Measurements from ENCODE around the gene PMIS2. TPM values are rescaled to one million over a fixed set of nuclear protein-coding genes. Genes with fewer than 3 reads are reported as not detected.

The PMIS2 gene
- total RNA-seq, 4 donors from 2014 or later, result not detected

DNA sequence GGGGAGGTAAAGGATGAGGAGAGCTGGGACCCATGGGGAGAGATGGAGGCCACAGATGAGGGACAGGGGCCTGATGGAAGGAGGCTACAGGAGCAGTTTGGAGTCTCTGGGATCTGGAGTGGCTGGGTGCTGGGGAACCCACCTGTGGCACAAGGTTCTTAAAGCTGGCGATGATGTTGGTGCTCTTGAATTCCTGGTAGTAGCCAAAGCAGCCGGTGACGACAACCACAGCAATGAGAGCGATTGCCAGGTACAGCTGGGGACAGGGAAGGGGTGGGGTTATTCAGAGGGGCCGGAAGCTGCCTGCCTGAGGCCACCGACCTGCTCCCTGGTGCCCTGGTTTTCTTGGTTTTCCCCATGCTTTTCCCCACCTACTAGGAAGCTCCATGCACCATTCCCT is 25.3 kb upstream of the PMIS2 start:
- H3K27me3 ChIP-seq, result no peaks in the 10 kb centered on the region
- no peaks in the 10 kb centered on the region for H3K36me3 ChIP-seq

DNA sequence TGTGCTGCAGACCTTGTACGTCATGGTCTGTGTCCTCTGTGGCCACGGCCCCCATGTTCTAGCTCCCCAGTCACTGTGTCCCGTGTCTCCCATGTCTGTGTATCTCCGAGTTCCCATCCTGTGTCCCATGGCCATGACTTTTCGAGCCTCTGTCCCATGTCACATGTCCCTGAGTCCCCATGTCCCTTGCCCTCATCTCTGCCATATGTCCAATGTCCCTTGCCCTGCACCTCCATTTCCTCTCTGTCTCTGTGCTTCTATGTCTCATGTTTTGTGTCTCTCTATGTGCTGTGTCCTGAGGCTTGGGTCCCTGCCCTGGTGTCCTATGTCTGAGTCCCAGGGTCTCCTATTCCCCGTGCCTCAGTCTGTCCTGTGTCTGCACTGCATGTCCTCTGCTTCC is 24.5 kb upstream of the PMIS2 start:
- no peak for DNase-seq
- H3K4me1 ChIP-seq, result peaks cover 0 to 12% (median 5%) of the 10 kb centered on the region in 4 donors
- no peak overlapping the region for H3K4me3 ChIP-seq
- no peak for TF ChIP-seq POLR2A (IDR thresholded peaks at IDR 0.05)
- TF ChIP-seq, protein P1, sequence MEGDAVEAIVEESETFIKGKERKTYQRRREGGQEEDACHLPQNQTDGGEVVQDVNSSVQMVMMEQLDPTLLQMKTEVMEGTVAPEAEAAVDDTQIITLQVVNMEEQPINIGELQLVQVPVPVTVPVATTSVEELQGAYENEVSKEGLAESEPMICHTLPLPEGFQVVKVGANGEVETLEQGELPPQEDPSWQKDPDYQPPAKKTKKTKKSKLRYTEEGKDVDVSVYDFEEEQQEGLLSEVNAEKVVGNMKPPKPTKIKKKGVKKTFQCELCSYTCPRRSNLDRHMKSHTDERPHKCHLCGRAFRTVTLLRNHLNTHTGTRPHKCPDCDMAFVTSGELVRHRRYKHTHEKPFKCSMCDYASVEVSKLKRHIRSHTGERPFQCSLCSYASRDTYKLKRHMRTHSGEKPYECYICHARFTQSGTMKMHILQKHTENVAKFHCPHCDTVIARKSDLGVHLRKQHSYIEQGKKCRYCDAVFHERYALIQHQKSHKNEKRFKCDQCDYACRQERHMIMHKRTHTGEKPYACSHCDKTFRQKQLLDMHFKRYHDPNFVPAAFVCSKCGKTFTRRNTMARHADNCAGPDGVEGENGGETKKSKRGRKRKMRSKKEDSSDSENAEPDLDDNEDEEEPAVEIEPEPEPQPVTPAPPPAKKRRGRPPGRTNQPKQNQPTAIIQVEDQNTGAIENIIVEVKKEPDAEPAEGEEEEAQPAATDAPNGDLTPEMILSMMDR (IDR thresholded peaks at IDR 0.05), result no peak
- H3K27ac ChIP-seq, result no peak overlapping the region
- no peaks in the 10 kb centered on the region for H3K27me3 ChIP-seq
- H3K9me3 ChIP-seq, result peaks cover 0 to 4% (median 0%) of the 10 kb centered on the region in 4 donors
- no peaks in the 10 kb centered on the region for H3K36me3 ChIP-seq

More for the DNA sequence above, 25.3 kb upstream of the PMIS2 start:
- no peak for TF ChIP-seq POLR2A (IDR thresholded peaks at IDR 0.05)
- TF ChIP-seq, protein P1 (IDR thresholded peaks at IDR 0.05), result no peak
- H3K4me3 ChIP-seq, result no peak overlapping the region
- no peak overlapping the region for H3K27ac ChIP-seq
- peaks cover 0 to 12% (median 5%) of the 10 kb centered on the region in 4 donors for H3K4me1 ChIP-seq
- no peak for DNase-seq
- peaks cover 0 to 4% (median 0%) of the 10 kb centered on the region in 4 donors for H3K9me3 ChIP-seq

GRCh38 chr19:35562336-35562735 is 23.6 kb upstream of the PMIS2 start:
- no peaks in the 10 kb centered on the region for H3K27me3 ChIP-seq
- peaks cover 0 to 4% (median 0%) of the 10 kb centered on the region in 4 donors for H3K9me3 ChIP-seq
- H3K4me3 ChIP-seq, result no peak overlapping the region
- no peak for TF ChIP-seq POLR2A (IDR thresholded peaks at IDR 0.05)
- TF ChIP-seq, protein P1 (IDR thresholded peaks at IDR 0.05), result no peak
- H3K36me3 ChIP-seq, result no peaks in the 10 kb centered on the region
- no peak overlapping the region for H3K27ac ChIP-seq
- H3K4me1 ChIP-seq, result peaks cover 0 to 12% (median 5%) of the 10 kb centered on the region in 4 donors
- DNase-seq, result no peak

DNA sequence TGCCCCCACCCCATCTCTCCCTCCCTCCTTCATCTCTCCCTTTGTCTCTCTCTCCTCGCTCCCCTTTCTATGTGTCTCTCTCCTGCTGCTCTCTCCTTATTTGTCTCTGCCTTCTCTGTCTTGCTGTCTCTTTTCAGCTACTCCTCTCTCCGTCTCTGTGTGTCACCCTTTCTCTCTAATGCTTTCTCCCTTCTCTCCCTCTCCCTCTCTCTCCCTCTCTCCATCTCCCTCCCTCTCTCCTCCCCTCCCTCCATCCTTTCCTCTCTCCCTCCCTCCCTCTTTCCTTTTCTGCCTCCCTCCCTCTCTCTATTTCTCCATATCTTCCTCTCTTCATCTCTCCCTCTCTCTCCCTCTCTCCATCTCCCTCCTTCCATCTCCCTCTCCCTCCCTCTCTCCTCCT is 23.2 kb upstream of the PMIS2 start:
- TF ChIP-seq POLR2A (IDR thresholded peaks at IDR 0.05), result no peak
- TF ChIP-seq, protein P1 (IDR thresholded peaks at IDR 0.05), result no peak
- DNase-seq, result no peak
- no peak overlapping the region for H3K4me3 ChIP-seq
- H3K27ac ChIP-seq, result no peak overlapping the region
- no peaks in the 10 kb centered on the region for H3K27me3 ChIP-seq
- no peaks in the 10 kb centered on the region for H3K36me3 ChIP-seq
- H3K4me1 ChIP-seq, result peaks cover 0 to 12% (median 4%) of the 10 kb centered on the region in 4 donors
- peaks cover 0 to 4% (median 0%) of the 10 kb centered on the region in 4 donors for H3K9me3 ChIP-seq

DNA sequence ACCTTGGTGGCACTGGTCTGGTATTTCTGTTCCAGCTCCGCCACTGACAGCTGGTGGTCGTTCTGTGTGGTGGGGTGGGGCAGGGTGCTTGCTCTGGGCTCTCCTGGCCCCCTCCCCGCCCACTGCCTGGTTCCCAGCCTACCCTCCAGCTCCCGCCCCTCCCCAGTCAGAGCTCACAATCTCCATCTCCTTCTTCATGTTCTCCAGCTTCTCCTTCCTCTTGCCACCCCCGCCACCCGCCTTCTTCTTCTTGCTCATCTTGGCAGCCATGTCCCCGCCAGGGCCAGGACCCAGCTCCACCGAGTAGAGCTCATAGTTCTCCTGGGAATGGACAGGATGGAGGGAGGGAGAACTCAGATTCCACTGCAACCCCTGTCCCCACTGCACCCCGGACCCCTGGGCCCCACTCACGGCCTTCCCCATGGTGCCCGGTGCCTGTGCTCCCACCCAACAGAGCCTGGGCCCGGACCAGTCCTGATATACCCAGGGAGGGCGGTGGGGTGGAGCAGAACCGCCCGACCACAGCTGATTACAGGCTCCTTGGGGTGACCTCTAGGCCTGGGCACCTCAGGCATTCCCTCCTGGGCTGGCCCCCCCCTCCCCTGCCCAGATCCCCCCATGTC is 22.7 kb upstream of the PMIS2 start, which contains the start of gene ATP4A:
Gene ATP4A (minus strand): TSS at position 452 of the 623 bp plus-strand sequence. CDS start 29 bp downstream, at position 423.
- no peak within 1 kb of the TSS for H3K27ac ChIP-seq
- H3K4me1 ChIP-seq, result peaks cover 0 to 7% (median under 1%) of the 10 kb centered on the region in 4 donors
- DNase-seq, result no peak
- H3K36me3 ChIP-seq, result no peaks in the 10 kb centered on the region
- no peaks in the 10 kb centered on the region for H3K9me3 ChIP-seq
- H3K4me3 ChIP-seq, result no peak within 1 kb of the TSS
- no peak for TF ChIP-seq POLR2A (IDR thresholded peaks at IDR 0.05)
- TF ChIP-seq, protein P1 (IDR thresholded peaks at IDR 0.05), result no peak
- H3K27me3 ChIP-seq, result no peaks in the 10 kb centered on the region
